GM21447 (cell line): ENCODE data around the gene ADGRL1.
"Not testable (repeated sequence)": the region's sequence is repeated elsewhere in the genome, so short reads cannot be mapped to it uniquely, and the experiment has no call there.

Experiments used
- ATAC-seq: cut with Tn5 transposase; IDR thresholded peaks from one replicate; pipeline ENCODE4 v1.9.1; 2021; ENCODE audit not compliant: unreplicated experiment

The ADGRL1 gene

GRCh38 chr19:14164082-14164481 is 41.9 kb downstream of the ADGRL1 start:
- ATAC-seq: no peak

GRCh38 chr19:14162871-14163297 is 43.1 kb downstream of the ADGRL1 start:
- no peak for ATAC-seq

GRCh38 chr19:14161305-14161704 is 44.7 kb downstream of the ADGRL1 start:
- no peak for ATAC-seq

- no peak for ATAC-seq
Observed at GRCh38 chr19:14160017-14160703, 45.8 kb downstream of the ADGRL1 start.

- ATAC-seq: no peak
Observed at GRCh38 chr19:14159059-14159458, 46.9 kb downstream of the ADGRL1 start.

GRCh38 chr19:14158276-14159023 is 47.5 kb downstream of the ADGRL1 start:
- ATAC-seq: no peak

GRCh38 chr19:14156971-14157717 is 48.8 kb downstream of the ADGRL1 start:
- ATAC-seq: no peak

- no peak for ATAC-seq
Observed at GRCh38 chr19:14156122-14156521, 49.8 kb downstream of the ADGRL1 start.

GRCh38 chr19:14155371-14155770 is 50.6 kb downstream of the ADGRL1 start:
- no peak for ATAC-seq

GRCh38 chr19:14152713-14153112 is 53.3 kb downstream of the ADGRL1 start:
- no peak for ATAC-seq

GRCh38 chr19:14150770-14151661 is 55.0 kb downstream of the ADGRL1 start:
- no peak for ATAC-seq

GRCh38 chr19:14150041-14150769 is 55.8 kb downstream of the ADGRL1 start:
- no peak for ATAC-seq

- no peak for ATAC-seq
Observed at GRCh38 chr19:14149509-14149994, 56.4 kb downstream of the ADGRL1 start.

GRCh38 chr19:14148751-14149410 is 57.1 kb downstream of the ADGRL1 start:
- ATAC-seq: no peak

- no peak for ATAC-seq
Observed at GRCh38 chr19:14147797-14148605, 58.0 kb downstream of the ADGRL1 start.

GRCh38 chr19:14146789-14147216 is 59.2 kb downstream of the ADGRL1 start:
- ATAC-seq: no peak

GRCh38 chr19:14146169-14146568 is 59.8 kb downstream of the ADGRL1 start:
- ATAC-seq: not testable (repeated sequence)

GRCh38 chr19:14145381-14145780 is 60.6 kb downstream of the ADGRL1 start:
- no peak for ATAC-seq
